B cell (primary cell): ENCODE results near the gene SLC39A11.

Source experiments
- EZH2 ChIP-seq: IDR thresholded peaks from 2 replicates; pipeline ENCODE4 v1.6.1; 2012; ENCODE audit warnings: borderline replicate concordance, low read depth, mild to moderate bottlenecking, moderate library complexity, low read length; ENCODE audit not compliant: insufficient read depth, poor library complexity, severe bottlenecking
- TF ChIP-seq, protein P1 (sequence below): fragments of 200-600 bp; IDR thresholded peaks from one replicate; pipeline ENCODE4 v1.8.0; 2022; ENCODE audit warnings: antibody characterized with exemption, mild to moderate bottlenecking

DNA sequence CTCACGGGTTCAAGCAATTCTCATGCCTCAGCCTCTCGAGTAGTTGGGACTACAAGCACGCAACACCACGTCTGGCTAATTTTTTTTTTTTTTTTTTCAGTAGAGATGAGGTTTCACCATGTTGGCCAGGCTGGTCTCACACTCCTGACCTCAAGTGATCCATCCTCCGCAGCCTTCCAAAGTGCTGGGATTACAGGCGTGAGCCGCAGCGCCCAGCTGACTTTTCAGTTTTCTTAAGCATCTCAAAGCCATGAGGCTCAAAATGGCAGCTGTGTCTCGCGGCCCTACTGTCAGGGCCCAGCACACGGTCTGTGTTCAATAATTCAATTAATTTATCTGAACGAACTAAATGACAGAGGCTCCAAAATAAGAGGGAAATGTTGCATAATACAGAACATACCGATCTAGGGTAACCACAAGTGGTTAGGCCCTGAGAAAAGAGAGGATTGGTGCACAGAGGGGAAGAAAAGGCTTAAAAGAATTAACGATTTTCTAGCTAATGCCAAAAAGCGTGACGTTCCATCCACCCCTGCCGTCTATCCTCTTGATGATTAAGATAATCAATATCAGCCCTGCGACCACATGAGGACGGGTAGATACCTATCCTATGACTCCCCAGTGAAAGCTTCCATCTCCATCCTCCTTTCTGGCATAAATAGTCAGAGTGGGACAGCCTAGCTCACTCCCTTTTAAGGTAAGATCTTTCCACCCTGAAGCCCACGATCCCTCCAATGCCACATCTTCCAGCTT is 136.9 kb downstream of the SLC39A11 start:
- TF ChIP-seq, protein P1, sequence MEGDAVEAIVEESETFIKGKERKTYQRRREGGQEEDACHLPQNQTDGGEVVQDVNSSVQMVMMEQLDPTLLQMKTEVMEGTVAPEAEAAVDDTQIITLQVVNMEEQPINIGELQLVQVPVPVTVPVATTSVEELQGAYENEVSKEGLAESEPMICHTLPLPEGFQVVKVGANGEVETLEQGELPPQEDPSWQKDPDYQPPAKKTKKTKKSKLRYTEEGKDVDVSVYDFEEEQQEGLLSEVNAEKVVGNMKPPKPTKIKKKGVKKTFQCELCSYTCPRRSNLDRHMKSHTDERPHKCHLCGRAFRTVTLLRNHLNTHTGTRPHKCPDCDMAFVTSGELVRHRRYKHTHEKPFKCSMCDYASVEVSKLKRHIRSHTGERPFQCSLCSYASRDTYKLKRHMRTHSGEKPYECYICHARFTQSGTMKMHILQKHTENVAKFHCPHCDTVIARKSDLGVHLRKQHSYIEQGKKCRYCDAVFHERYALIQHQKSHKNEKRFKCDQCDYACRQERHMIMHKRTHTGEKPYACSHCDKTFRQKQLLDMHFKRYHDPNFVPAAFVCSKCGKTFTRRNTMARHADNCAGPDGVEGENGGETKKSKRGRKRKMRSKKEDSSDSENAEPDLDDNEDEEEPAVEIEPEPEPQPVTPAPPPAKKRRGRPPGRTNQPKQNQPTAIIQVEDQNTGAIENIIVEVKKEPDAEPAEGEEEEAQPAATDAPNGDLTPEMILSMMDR: no peak
- no peak for TF ChIP-seq EZH2
